OCI-LY1 (cell line): ENCODE measurements around the gene FGF16.

ENCODE experiments used
- H2AFZ ChIP-seq: fragments of 200-600 bp; sonication (generic), shearing (Covaris generic); 2 replicates; pipeline ENCODE4 v1.6.0; 2014; ENCODE audit warnings: antibody characterized with exemption, mild to moderate bottlenecking, low read length
- H3F3A ChIP-seq: fragments of 200-600 bp; sonication (generic), shearing (Covaris generic); 2 replicates; pipeline ENCODE4 v1.6.0; 2014; ENCODE audit warnings: mild to moderate bottlenecking, antibody characterized with exemption, low read length, moderate library complexity; ENCODE audit not compliant: insufficient read depth
- H3K27ac ChIP-seq: fragments of 200-600 bp; sonication (generic); 2 replicates; pipeline ENCODE4 v1.5.1; 2014; ENCODE audit warnings: low read length, mixed run types, mild to moderate bottlenecking, low read depth; ENCODE audit not compliant: poor library complexity, severe bottlenecking
- H3K27me3 ChIP-seq: fragments of 200-600 bp; sonication (generic); 2 replicates; pipeline ENCODE4 v1.6.0; 2014; ENCODE audit warnings: antibody characterized with exemption, mild to moderate bottlenecking, low read length, moderate library complexity; ENCODE audit not compliant: insufficient read depth
- H3K36me3 ChIP-seq: fragments of 200-600 bp; sonication (generic); 2 replicates; pipeline ENCODE4 v1.6.1; 2014; ENCODE audit warnings: mild to moderate bottlenecking, antibody characterized with exemption, low read length, moderate library complexity, mixed read lengths; ENCODE audit not compliant: insufficient read depth
- H3K4me1 ChIP-seq: fragments of 200-600 bp; sonication (generic); 2 replicates; pipeline ENCODE4 v1.5.1; 2014; ENCODE audit warnings: mild to moderate bottlenecking, low read length, moderate library complexity; ENCODE audit not compliant: insufficient read depth, severe bottlenecking
- H3K4me2 ChIP-seq: fragments of 200-600 bp; sonication (generic), shearing (Covaris generic); 2 replicates; pipeline ENCODE4 v1.6.1; 2014; ENCODE audit warnings: low read length
- H3K4me3 ChIP-seq: fragments of 200-600 bp; sonication (generic); 2 replicates; pipeline ENCODE4 v1.5.1; 2014; ENCODE audit warnings: low read length, low read depth, mild to moderate bottlenecking, mixed read lengths; ENCODE audit not compliant: poor library complexity, severe bottlenecking
- H3K79me2 ChIP-seq: fragments of 200-600 bp; shearing (Covaris generic); 2 replicates; pipeline ENCODE4 v1.6.1; 2016; ENCODE audit warnings: mixed run types, low read length, mixed read lengths; ENCODE audit not compliant: insufficient read depth
- H3K9ac ChIP-seq: fragments of 200-600 bp; sonication (generic), shearing (Covaris generic); 2 replicates; pipeline ENCODE4 v1.6.1; 2014; ENCODE audit warnings: mild to moderate bottlenecking, low read length, mixed read lengths
- H3K9me2 ChIP-seq: fragments of 200-600 bp; sonication (generic), shearing (Covaris generic); 2 replicates; pipeline ENCODE4 v1.6.1; 2014; ENCODE audit warnings: low read depth, mild to moderate bottlenecking, low read length, mixed read lengths
- H3K9me3 ChIP-seq: fragments of 200-600 bp; shearing (Covaris generic); 2 replicates; pipeline ENCODE4 v1.6.1; 2014; ENCODE audit warnings: low read length, mixed read lengths
- H4K20me1 ChIP-seq: fragments of 200-600 bp; sonication (generic), shearing (Covaris generic); 2 replicates; pipeline ENCODE4 v1.6.0; 2016; ENCODE audit warnings: mild to moderate bottlenecking, low read length; ENCODE audit not compliant: insufficient read depth
- EZH2 ChIP-seq: fragments of 200-600 bp; sonication (generic), shearing (Covaris generic); IDR thresholded peaks from 2 replicates; pipeline ENCODE4 v1.8.0; 2017; ENCODE audit warnings: borderline replicate concordance, mixed run types, mild to moderate bottlenecking, antibody characterized with exemption, low read length, moderate library complexity, mixed read lengths
- TF ChIP-seq, protein P1 (sequence below): fragments of 200-600 bp; sonication (generic), shearing (Covaris generic); IDR thresholded peaks from 2 replicates; pipeline ENCODE4 v1.5.1; 2017; ENCODE audit warnings: mild to moderate bottlenecking, antibody characterized with exemption, low read length, moderate library complexity, mixed read lengths

Gene FGF16

DNA sequence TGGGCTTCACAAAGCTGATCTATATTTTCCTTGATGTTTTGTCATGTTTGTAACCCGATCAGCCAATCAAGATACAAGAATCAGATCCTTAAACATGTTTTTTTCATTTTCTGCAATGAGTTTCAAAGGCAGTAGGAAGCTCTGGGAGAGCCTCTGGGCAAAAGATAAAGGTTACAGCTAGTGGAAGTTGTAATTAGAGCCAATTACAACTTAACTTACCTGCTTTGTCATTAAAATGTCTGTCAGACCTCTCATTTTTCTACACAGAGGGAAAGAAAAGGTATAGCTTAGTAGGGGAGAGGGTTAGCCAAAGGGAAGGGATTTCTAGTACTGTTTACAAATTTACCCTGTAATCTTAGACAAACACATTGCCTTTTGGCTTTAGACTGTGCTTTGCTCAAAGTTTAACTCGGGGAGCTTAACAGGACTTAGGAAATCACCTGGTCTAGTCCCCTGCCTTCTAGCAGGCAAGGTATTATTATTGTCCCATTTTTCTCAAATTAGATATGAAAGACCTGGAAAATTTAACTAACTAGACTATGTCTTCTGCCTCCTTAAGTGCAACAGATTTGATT lies 55.8 kb downstream of the FGF16 start:
- no peaks in the 10 kb centered on the region for H4K20me1 ChIP-seq
- H3K9ac ChIP-seq, result no peak overlapping the region
- peaks cover 10% of the 10 kb centered on the region for H3K36me3 ChIP-seq
- no peaks in the 10 kb centered on the region for H3K4me1 ChIP-seq
- no peaks in the 10 kb centered on the region for H3K9me3 ChIP-seq
- H3F3A ChIP-seq, result no peaks in the 10 kb centered on the region
- H3K79me2 ChIP-seq, result no peaks in the 10 kb centered on the region
- no peaks in the 10 kb centered on the region for H3K9me2 ChIP-seq
- no peak overlapping the region for H3K4me3 ChIP-seq
- H3K4me2 ChIP-seq, result no peak overlapping the region
- no peak for TF ChIP-seq EZH2
- TF ChIP-seq, protein P1, sequence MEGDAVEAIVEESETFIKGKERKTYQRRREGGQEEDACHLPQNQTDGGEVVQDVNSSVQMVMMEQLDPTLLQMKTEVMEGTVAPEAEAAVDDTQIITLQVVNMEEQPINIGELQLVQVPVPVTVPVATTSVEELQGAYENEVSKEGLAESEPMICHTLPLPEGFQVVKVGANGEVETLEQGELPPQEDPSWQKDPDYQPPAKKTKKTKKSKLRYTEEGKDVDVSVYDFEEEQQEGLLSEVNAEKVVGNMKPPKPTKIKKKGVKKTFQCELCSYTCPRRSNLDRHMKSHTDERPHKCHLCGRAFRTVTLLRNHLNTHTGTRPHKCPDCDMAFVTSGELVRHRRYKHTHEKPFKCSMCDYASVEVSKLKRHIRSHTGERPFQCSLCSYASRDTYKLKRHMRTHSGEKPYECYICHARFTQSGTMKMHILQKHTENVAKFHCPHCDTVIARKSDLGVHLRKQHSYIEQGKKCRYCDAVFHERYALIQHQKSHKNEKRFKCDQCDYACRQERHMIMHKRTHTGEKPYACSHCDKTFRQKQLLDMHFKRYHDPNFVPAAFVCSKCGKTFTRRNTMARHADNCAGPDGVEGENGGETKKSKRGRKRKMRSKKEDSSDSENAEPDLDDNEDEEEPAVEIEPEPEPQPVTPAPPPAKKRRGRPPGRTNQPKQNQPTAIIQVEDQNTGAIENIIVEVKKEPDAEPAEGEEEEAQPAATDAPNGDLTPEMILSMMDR, result no peak
- H3K27ac ChIP-seq, result no peak overlapping the region
- no peaks in the 10 kb centered on the region for H3K27me3 ChIP-seq
- no peak overlapping the region for H2AFZ ChIP-seq

DNA sequence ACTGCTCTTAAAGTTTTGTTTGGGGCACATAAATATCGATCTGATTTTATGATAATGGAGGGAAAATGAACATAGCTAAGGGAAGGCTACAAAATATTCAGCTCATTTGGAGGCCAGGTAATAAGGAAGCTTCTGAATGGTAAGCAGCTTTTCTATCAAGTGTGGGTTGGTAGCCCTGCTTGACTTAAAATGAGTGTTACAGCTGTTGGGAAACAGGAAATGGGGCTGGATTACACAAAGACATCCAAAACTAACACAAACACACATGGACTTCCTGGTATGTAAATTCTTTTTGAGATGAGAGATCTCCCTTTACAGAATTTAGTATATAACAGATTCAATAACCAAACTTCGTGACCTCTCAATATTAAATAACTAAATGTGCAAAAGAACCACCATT lies 58.0 kb downstream of the FGF16 start:
- Histone ChIP-seq H4K20me1 (no peaks in the 10 kb centered on the region), H3K9ac (no peak overlapping the region), H3K9me3 (no peaks in the 10 kb centered on the region), H3K27me3 (no peaks in the 10 kb centered on the region), H3K27ac (no peak overlapping the region), H3K4me2 (no peak overlapping the region), H3K4me1 (no peaks in the 10 kb centered on the region), H2AFZ (no peak overlapping the region), H3K9me2 (no peaks in the 10 kb centered on the region), H3K79me2 (no peaks in the 10 kb centered on the region), H3K4me3 (no peak overlapping the region), H3F3A (no peaks in the 10 kb centered on the region), H3K36me3 (peaks cover 29% of the 10 kb centered on the region)
- no peak for TF ChIP-seq EZH2
- TF ChIP-seq, protein P1, result no peak
